A673 (cell line): ENCODE results near the gene GGT7.

ENCODE experiments used
- EZH2 ChIP-seq: fragments of 200-600 bp; sonication (generic); IDR thresholded peaks from 2 replicates; pipeline ENCODE4 v1.6.1; 2017; ENCODE audit warnings: borderline replicate concordance, low read depth, mild to moderate bottlenecking, mixed read lengths, antibody characterized with exemption, low read length; ENCODE audit not compliant: poor library complexity, severe bottlenecking
- TF ChIP-seq, protein P1 (sequence below): fragments of 300-800, 200-600 bp; sonication (generic); conservative IDR thresholded peaks from 2 replicates; pipeline ENCODE4 v1.5.1; 2017; ENCODE audit warnings: low read depth, mild to moderate bottlenecking, antibody characterized with exemption, low read length, moderate library complexity, mixed read lengths

- TF ChIP-seq, protein P1, sequence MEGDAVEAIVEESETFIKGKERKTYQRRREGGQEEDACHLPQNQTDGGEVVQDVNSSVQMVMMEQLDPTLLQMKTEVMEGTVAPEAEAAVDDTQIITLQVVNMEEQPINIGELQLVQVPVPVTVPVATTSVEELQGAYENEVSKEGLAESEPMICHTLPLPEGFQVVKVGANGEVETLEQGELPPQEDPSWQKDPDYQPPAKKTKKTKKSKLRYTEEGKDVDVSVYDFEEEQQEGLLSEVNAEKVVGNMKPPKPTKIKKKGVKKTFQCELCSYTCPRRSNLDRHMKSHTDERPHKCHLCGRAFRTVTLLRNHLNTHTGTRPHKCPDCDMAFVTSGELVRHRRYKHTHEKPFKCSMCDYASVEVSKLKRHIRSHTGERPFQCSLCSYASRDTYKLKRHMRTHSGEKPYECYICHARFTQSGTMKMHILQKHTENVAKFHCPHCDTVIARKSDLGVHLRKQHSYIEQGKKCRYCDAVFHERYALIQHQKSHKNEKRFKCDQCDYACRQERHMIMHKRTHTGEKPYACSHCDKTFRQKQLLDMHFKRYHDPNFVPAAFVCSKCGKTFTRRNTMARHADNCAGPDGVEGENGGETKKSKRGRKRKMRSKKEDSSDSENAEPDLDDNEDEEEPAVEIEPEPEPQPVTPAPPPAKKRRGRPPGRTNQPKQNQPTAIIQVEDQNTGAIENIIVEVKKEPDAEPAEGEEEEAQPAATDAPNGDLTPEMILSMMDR, result no peak
- no peak for TF ChIP-seq EZH2
Observed at GRCh38 chr20:34850969-34851368, 21.7 kb downstream of the GGT7 start.
